Erythroblast (primary cell): ENCODE measurements around the gene TPCN2.

Source experiments
- GATA1 ChIP-seq: IDR thresholded peaks from 2 replicates; pipeline ENCODE4 v1.6.1; 2011; ENCODE audit warnings: low read depth, mild to moderate bottlenecking, control low read depth, low read length, moderate library complexity
- POLR2A ChIP-seq: IDR thresholded peaks from 2 replicates; pipeline ENCODE4 v1.6.1; 2011; ENCODE audit warnings: mild to moderate bottlenecking, low read length

GRCh38 chr11:69041516-69041915 lies 7.2 kb upstream of the TPCN2 start:
- TF ChIP-seq POLR2A: no peak
- TF ChIP-seq GATA1: no peak
